Upper lobe of left lung (tissue), 6 donors: ENCODE data around the gene SNX13. TPM values are rescaled to one million over a fixed set of nuclear protein-coding genes. Genes with fewer than 3 reads are reported as not detected.

ENCODE experiments used
- ATAC-seq, 2 donors: fragments of 200-7000 bp; cut with Tn5 transposase; one replicate each; pipeline ENCODE4 v1.9.1; 2022; ENCODE audit warnings: mild to moderate bottlenecking in 2 of 2, moderate library complexity in 2 of 2; ENCODE audit not compliant: low FRiP score in 2 of 2
- DNase-seq, 2 donors: peaks; one replicate each; pipeline ENCODE4 v3.0.0-alpha.2; 2019 to 2020
- H3K27ac ChIP-seq, 4 donors: fragments of 200-600 bp; sonication (generic); one replicate each; pipeline ENCODE4 v1.5.1; 2016 to 2019
- H3K27me3 ChIP-seq, 4 donors: fragments of 200-600 bp; sonication (generic); one replicate each; pipeline ENCODE4 v1.5.1; 2017 to 2019
- H3K36me3 ChIP-seq, 4 donors: fragments of 200-600 bp; sonication (generic); one replicate each; pipeline ENCODE4 v1.5.1; 2016 to 2019
- H3K4me1 ChIP-seq, 4 donors: fragments of 200-600 bp; sonication (generic); one replicate each; pipeline ENCODE4 v1.5.1; 2018 to 2019
- H3K4me3 ChIP-seq, 4 donors: fragments of 200-600 bp; sonication (generic); one replicate each; pipeline ENCODE4 v1.5.1; 2017 to 2019; ENCODE audit warnings: mild to moderate bottlenecking in 2 of 4, moderate library complexity in 1 of 4
- H3K9me3 ChIP-seq, 4 donors: fragments of 200-600 bp; sonication (generic); one replicate each; pipeline ENCODE4 v1.5.1; 2018 to 2019
- CTCF ChIP-seq, 6 experiments: fragments of 450-650 bp in 4 of 6; fragments of 200-600 bp in 2 of 6; sonication (generic) in 2 of 6; IDR thresholded peaks; one replicate each; pipeline ENCODE4 v1.5.1; 2016 to 2019; ENCODE audit warnings: antibody characterized with exemption in 6 of 6
- EP300 ChIP-seq, 4 donors: sonication (generic); formaldehyde crosslinking; IDR thresholded peaks; one replicate each; pipeline ENCODE4 v1.5.1; 2017; ENCODE audit warnings: antibody characterized with exemption in 4 of 4, control low read depth in 2 of 4
- POLR2A ChIP-seq, 4 donors: fragments of 450-650 bp; IDR thresholded peaks; one replicate each; pipeline ENCODE4 v1.5.1; 2016 to 2017; ENCODE audit warnings: antibody characterized with exemption in 4 of 4, mild to moderate bottlenecking in 2 of 4
- POLR2AphosphoS5 ChIP-seq, 2 donors: sonication (generic); formaldehyde crosslinking; IDR thresholded peaks; one replicate each; pipeline ENCODE4 v1.5.1; 2017; ENCODE audit warnings: antibody characterized with exemption in 2 of 2
- WGBS, 2 donors: methylation state at CpG; one replicate each; pipeline ENCODE4 v1.1.5; 2017 to 2018; 5-methylcytosine and 5-hydroxymethylcytosine counted together
- total RNA-seq, 6 donors: library from RNA; depleted of rRNA in 4 of 6; stranded (reverse); fragments of >200 nt in 4 of 6; gene quantifications; one replicate each; pipeline versions ENCODE4 v1.1.0 to v1.2.1, GENCODE V29; 2016 to 2021
- donor health status: DM: no; HTN: no; CAD: no; lungs with moderate emphysema.
- donor health status: DM: no; HTN: yes; CAD: no; lungs with severe emphysema.

SNX13 gene
- total RNA-seq, 6 donors from 2014 or later: 17.1 to 195 (median 53.3) TPM

- H3K4me3 ChIP-seq: no peak overlapping the region
- H3K36me3 ChIP-seq: peaks cover 0 to 22% (median 8%) of the 10 kb centered on the region in 4 donors
- 72 to 100% methylated on average over 2 to 9 of the region's 9 CpGs for WGBS, 2 donors
- no peaks in the 10 kb centered on the region for H3K27me3 ChIP-seq
- ATAC-seq: no peak
- H3K27ac ChIP-seq: no peak overlapping the region
- TF ChIP-seq POLR2AphosphoS5 (IDR thresholded peaks at IDR 0.05) (no peak), POLR2A (IDR thresholded peaks at IDR 0.05) (no peak), EP300 (IDR thresholded peaks at IDR 0.05) (no peak), CTCF (IDR thresholded peaks at IDR 0.05) (no peak)
- H3K4me1 ChIP-seq: no peaks in the 10 kb centered on the region
- peaks cover 0 to 1% (median 0%) of the 10 kb centered on the region in 4 donors for H3K9me3 ChIP-seq
- peak in 1 of 2 donors; percentile 9 for DNase-seq
Observed at GRCh38 chr7:17807242-17807641, 133.1 kb downstream of the SNX13 start.

GRCh38 chr7:17806631-17807030 is 133.7 kb downstream of the SNX13 start:
- Histone ChIP-seq H3K27me3 (no peaks in the 10 kb centered on the region), H3K36me3 (peaks cover 0 to 28% (median 8%) of the 10 kb centered on the region in 4 donors), H3K9me3 (no peaks in the 10 kb centered on the region), H3K4me3 (no peak overlapping the region), H3K27ac (no peak overlapping the region), H3K4me1 (no peaks in the 10 kb centered on the region)
- ATAC-seq: no peak
- no peak for TF ChIP-seq POLR2AphosphoS5 (IDR thresholded peaks at IDR 0.05)
- TF ChIP-seq POLR2A (IDR thresholded peaks at IDR 0.05): no peak
- no peak for TF ChIP-seq CTCF (IDR thresholded peaks at IDR 0.05)
- no peak for TF ChIP-seq EP300 (IDR thresholded peaks at IDR 0.05)
- DNase-seq: peak in 1 of 2 donors; percentile 50
- 84 to 90% methylated on average over 9 to 14 of the region's 14 CpGs for WGBS, 2 donors

- peaks cover 0 to 53% (median 14%) of the 10 kb centered on the region in 4 donors for H3K36me3 ChIP-seq
Observed at GRCh38 chr7:17802056-17802455, 138.2 kb downstream of the SNX13 start.

GRCh38 chr7:17792075-17792936 is 148.0 kb downstream of the SNX13 start:
- DNase-seq (no peak), ATAC-seq (no peak)
- Histone ChIP-seq H3K4me1 (no peaks in the 10 kb centered on the region), H3K4me3 (no peak overlapping the region), H3K9me3 (no peaks in the 10 kb centered on the region), H3K27ac (no peak overlapping the region), H3K27me3 (no peaks in the 10 kb centered on the region), H3K36me3 (peaks cover 3 to 30% (median 12%) of the 10 kb centered on the region in 4 donors)
- 92 to 96% methylated on average over 1 of the region's 1 CpG for WGBS, 2 donors
- no peak for TF ChIP-seq EP300 (IDR thresholded peaks at IDR 0.05)
- TF ChIP-seq POLR2AphosphoS5 (IDR thresholded peaks at IDR 0.05): no peak
- no peak for TF ChIP-seq POLR2A (IDR thresholded peaks at IDR 0.05)
- TF ChIP-seq CTCF (IDR thresholded peaks at IDR 0.05): no peak

More at GRCh38 chr7:17802056-17802455, 138.2 kb downstream of the SNX13 start:
- no peaks in the 10 kb centered on the region for H3K4me1 ChIP-seq
- no peaks in the 10 kb centered on the region for H3K9me3 ChIP-seq
- no peaks in the 10 kb centered on the region for H3K27me3 ChIP-seq
- WGBS, 2 donors: 96 to 97% methylated on average over 2 of the region's 2 CpGs
- DNase-seq: no peak
- no peak for TF ChIP-seq POLR2AphosphoS5 (IDR thresholded peaks at IDR 0.05)
- no peak for TF ChIP-seq POLR2A (IDR thresholded peaks at IDR 0.05)
- TF ChIP-seq EP300 (IDR thresholded peaks at IDR 0.05): no peak
- TF ChIP-seq CTCF (IDR thresholded peaks at IDR 0.05): no peak
- H3K27ac ChIP-seq: no peak overlapping the region
- no peak for ATAC-seq
- H3K4me3 ChIP-seq: no peak overlapping the region
